ENCODE results near the gene MAD1L1. TPM values are rescaled to one million over a fixed set of nuclear protein-coding genes. Genes with fewer than 3 reads are reported as not detected.

Gene MAD1L1
- total and polyA plus RNA-seq, 4 donors = 12.8 to 20.7 (median 16.5) TPM

- 96% methylated on average over 25 of the region's 25 CpGs for WGBS
- TF ChIP-seq FOXA1 (IDR thresholded peaks at IDR 0.05) = no peak
- no peak for TF ChIP-seq MAX (IDR thresholded peaks at IDR 0.05)
Measured at GRCh38 chr7:2071133-2071832, 161.5 kb downstream of the MAD1L1 start.

GRCh38 chr7:2070151-2070763 lies 162.5 kb downstream of the MAD1L1 start:
- no peak overlapping the region for H3K27ac ChIP-seq (ENCODE audit: low read depth in 1 of 2, low read length in 2 of 2)
- TF ChIP-seq HNF4A (conservative IDR thresholded peaks at IDR 0.05) = no peak
- TF ChIP-seq RXRA (IDR thresholded peaks at IDR 0.05) = no peak
- WGBS = 91% methylated on average over 20 of the region's 20 CpGs
- no peak for DNase-seq (ENCODE audit: low spot score)
- H3K27me3 ChIP-seq (ENCODE audit: control insufficient read depth in 4 of 4, insufficient read depth in 4 of 4, low read length in 3 of 4) = no peaks in the 10 kb centered on the region
- H3K9ac ChIP-seq (ENCODE audit: low read depth in 1 of 2, low read length in 2 of 2) = no peak overlapping the region
- H3K36me3 ChIP-seq (ENCODE audit: control insufficient read depth in 4 of 4, insufficient read depth in 3 of 4, low read depth in 1 of 4, low read length in 3 of 4) = peaks cover 0 to 9% (median 0%) of the 10 kb centered on the region in 4 donors
- no peak overlapping the region for H3K4me3 ChIP-seq (ENCODE audit: low read depth in 1 of 3, low read length in 3 of 3)
- H3K9me3 ChIP-seq (ENCODE audit: control insufficient read depth in 4 of 4, low read length in 3 of 4) = no peaks in the 10 kb centered on the region
- H3K4me1 ChIP-seq (ENCODE audit: control insufficient read depth in 4 of 4, insufficient read depth in 4 of 4, low read length in 3 of 4) = no peaks in the 10 kb centered on the region

More at GRCh38 chr7:2071133-2071832, 161.5 kb downstream of the MAD1L1 start:
- Histone ChIP-seq H3K27ac (ENCODE audit: low read depth in 1 of 2, low read length in 2 of 2) (no peak overlapping the region), H3K4me1 (ENCODE audit: control insufficient read depth in 4 of 4, insufficient read depth in 4 of 4, low read length in 3 of 4) (no peaks in the 10 kb centered on the region), H3K36me3 (ENCODE audit: control insufficient read depth in 4 of 4, insufficient read depth in 3 of 4, low read depth in 1 of 4, low read length in 3 of 4) (peaks cover 0 to 9% (median 0%) of the 10 kb centered on the region in 4 donors), H3K4me3 (ENCODE audit: low read depth in 1 of 3, low read length in 3 of 3) (no peak overlapping the region), H3K9ac (ENCODE audit: low read depth in 1 of 2, low read length in 2 of 2) (no peak overlapping the region), H3K27me3 (ENCODE audit: control insufficient read depth in 4 of 4, insufficient read depth in 4 of 4, low read length in 3 of 4) (no peaks in the 10 kb centered on the region), H3K9me3 (ENCODE audit: control insufficient read depth in 4 of 4, low read length in 3 of 4) (no peaks in the 10 kb centered on the region)
- no peak for DNase-seq (ENCODE audit: low spot score)

- peaks cover 0 to 9% (median 0%) of the 10 kb centered on the region in 4 donors for H3K36me3 ChIP-seq (ENCODE audit: control insufficient read depth in 4 of 4, insufficient read depth in 3 of 4, low read depth in 1 of 4, low read length in 3 of 4)
- H3K27me3 ChIP-seq (ENCODE audit: control insufficient read depth in 4 of 4, insufficient read depth in 4 of 4, low read length in 3 of 4) = no peaks in the 10 kb centered on the region
- no peaks in the 10 kb centered on the region for H3K9me3 ChIP-seq (ENCODE audit: control insufficient read depth in 4 of 4, low read length in 3 of 4)
- H3K4me1 ChIP-seq (ENCODE audit: control insufficient read depth in 4 of 4, insufficient read depth in 4 of 4, low read length in 3 of 4) = no peaks in the 10 kb centered on the region
- H3K9ac ChIP-seq (ENCODE audit: low read depth in 1 of 2, low read length in 2 of 2) = no peak overlapping the region
- H3K27ac ChIP-seq (ENCODE audit: low read depth in 1 of 2, low read length in 2 of 2) = no peak overlapping the region
- no peak for TF ChIP-seq FOXA1 (IDR thresholded peaks at IDR 0.05)
- 94% methylated on average over 17 of the region's 17 CpGs for WGBS
- no peak for DNase-seq (ENCODE audit: low spot score)
- H3K4me3 ChIP-seq (ENCODE audit: low read depth in 1 of 3, low read length in 3 of 3) = no peak overlapping the region
Measured at GRCh38 chr7:2069472-2069860, 163.3 kb downstream of the MAD1L1 start.

- no peak for TF ChIP-seq NR2F2 (IDR thresholded peaks at IDR 0.05)
- no peak for TF ChIP-seq JUND (IDR thresholded peaks at IDR 0.05)
- no peak for TF ChIP-seq ATF3 (IDR thresholded peaks at IDR 0.05)
- TF ChIP-seq MAX (IDR thresholded peaks at IDR 0.05) = no peak
- no peak for TF ChIP-seq REST (IDR thresholded peaks at IDR 0.05)
- no peak for TF ChIP-seq CTCF (IDR thresholded peaks at IDR 0.05; ENCODE audit: low read depth, low read length, missing input control)
- no peak for TF ChIP-seq SP1 (IDR thresholded peaks at IDR 0.05)
- TF ChIP-seq YY1 (IDR thresholded peaks at IDR 0.05) = no peak
- no peak for TF ChIP-seq RXRA (IDR thresholded peaks at IDR 0.05)
- TF ChIP-seq GABPA (IDR thresholded peaks at IDR 0.05 in 1 of 2, conservative IDR thresholded peaks at IDR 0.05 in 1 of 2) = no peak
- H3K4me1 ChIP-seq (ENCODE audit: control insufficient read depth in 4 of 4, insufficient read depth in 4 of 4, low read length in 3 of 4) = no peaks in the 10 kb centered on the region
- whole genome bisulfite sequencing = 93% methylated on average over 23 of the region's 23 CpGs
- no peaks in the 10 kb centered on the region for H3K27me3 ChIP-seq (ENCODE audit: control insufficient read depth in 4 of 4, insufficient read depth in 4 of 4, low read length in 3 of 4)
- no peak overlapping the region for H3K9ac ChIP-seq (ENCODE audit: low read depth in 1 of 2, low read length in 2 of 2)
- no peak for DNase-seq (ENCODE audit: low spot score)
- peaks cover 0 to 9% (median 0%) of the 10 kb centered on the region in 4 donors for H3K36me3 ChIP-seq (ENCODE audit: control insufficient read depth in 4 of 4, insufficient read depth in 3 of 4, low read depth in 1 of 4, low read length in 3 of 4)
- H3K4me3 ChIP-seq (ENCODE audit: low read depth in 1 of 3, low read length in 3 of 3) = no peak overlapping the region
- no peaks in the 10 kb centered on the region for H3K9me3 ChIP-seq (ENCODE audit: control insufficient read depth in 4 of 4, low read length in 3 of 4)
- no peak overlapping the region for H3K27ac ChIP-seq (ENCODE audit: low read depth in 1 of 2, low read length in 2 of 2)
Measured at GRCh38 chr7:2068693-2069471, 163.9 kb downstream of the MAD1L1 start.
